Ramos (cell line): ENCODE measurements around the gene SIM2.

ENCODE experiments used
- in situ Hi-C: fragments of 300-500 bp; cut with MboI; formaldehyde crosslinking; loops from one replicate; pipeline ENCODE4 v1.14.3; 2022; ENCODE audit warnings: low sequenced_read_pairs; ENCODE audit not compliant: unreplicated experiment

Gene SIM2

DNA sequence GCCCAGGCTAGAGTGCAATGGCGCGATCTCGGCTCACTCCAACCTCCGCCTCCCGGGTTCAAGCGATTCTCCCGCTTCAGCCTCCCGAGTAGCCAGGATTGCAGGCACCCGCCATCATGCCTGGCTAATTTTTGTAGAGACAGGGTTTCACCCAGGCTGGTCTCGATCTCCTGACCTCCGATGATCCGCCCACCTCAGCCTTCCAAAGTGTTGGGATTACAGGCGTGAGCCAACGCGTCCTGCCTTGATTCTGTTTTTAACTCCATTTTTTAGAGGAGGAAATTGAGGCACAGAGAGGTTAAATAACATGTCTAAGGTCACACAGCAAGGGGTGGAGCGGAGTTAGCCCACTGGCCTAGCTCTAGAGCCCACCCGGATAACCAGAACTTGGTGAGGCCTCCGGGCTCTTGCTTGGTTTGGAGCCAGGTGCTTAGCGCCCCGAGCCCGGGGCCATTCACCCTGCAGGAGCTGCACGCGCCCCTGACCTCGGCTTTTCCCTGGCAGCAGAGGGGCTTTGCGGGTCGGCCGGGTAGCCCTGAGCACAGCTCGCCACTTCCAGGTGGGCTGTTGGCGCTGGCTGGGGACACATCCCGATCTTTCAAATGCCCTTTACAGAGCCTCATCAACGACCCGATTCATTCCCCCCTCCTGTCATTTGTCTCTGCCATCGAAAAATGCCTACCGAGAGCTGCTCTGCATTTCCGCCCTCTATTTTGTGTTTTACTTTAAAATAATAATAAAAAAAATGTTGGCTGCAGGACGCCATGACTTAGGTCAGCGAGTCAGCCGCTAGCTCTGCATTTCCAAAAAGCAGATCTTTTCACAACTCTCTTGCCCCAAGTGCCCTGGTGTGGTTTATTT is 11.2 kb downstream of the SIM2 start:
- in situ Hi-C loops: no loop called here

DNA sequence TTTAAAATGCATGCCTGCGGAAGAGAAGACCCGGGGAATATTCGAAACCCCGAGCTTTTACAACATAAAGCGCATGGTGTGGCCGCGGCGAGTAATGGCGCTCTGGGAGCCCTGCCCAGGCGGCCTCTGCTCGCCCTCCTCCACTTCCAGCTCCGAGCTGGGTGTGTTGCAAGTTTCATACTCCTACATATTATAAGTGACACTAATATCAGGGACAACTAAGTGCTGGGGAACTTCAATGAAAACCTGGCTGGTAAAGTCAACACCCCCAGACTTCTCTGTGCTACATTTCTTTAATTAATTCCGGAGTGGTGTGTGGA is 11.8 kb downstream of the SIM2 start:
- in situ Hi-C loops: no loop called here

DNA sequence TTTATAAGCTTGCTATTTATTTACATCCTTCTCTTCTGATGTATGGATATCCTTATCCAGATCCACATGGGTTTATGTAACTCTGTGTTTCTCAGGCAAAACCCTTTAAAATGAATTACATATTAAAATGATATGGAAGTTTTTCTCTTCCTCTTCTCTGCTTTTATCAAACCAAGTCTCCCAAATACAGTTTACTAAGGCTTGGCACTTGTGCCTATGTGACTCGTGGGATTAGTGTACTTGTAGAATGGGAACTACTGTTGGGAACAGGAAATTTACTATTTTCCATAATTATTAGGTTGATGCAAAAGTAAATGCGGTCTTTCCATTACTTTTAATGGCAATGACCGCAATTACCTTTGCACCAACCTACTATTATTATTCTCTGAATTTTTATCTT is 14.8 kb downstream of the SIM2 start:
- in situ Hi-C loops: no loop called here

DNA sequence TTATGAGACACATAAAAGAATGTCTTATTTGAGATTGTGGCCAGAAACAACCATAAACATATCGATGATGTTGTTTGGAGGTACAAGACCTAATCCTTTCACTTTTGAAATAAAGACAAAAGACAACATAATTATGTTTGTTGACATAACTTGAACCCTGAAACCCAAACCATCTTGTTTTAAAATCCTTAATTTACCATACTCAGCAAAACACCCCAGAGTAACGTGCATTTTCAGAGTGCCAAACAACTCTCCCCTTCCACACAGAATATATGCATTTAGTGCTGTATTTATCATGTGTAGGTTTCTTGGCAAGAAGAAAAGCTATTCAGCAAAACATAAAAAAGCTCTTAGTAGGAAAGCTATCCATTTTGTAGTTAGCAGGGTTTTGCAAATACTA is 17.5 kb downstream of the SIM2 start:
- in situ Hi-C loops: no loop called here

DNA sequence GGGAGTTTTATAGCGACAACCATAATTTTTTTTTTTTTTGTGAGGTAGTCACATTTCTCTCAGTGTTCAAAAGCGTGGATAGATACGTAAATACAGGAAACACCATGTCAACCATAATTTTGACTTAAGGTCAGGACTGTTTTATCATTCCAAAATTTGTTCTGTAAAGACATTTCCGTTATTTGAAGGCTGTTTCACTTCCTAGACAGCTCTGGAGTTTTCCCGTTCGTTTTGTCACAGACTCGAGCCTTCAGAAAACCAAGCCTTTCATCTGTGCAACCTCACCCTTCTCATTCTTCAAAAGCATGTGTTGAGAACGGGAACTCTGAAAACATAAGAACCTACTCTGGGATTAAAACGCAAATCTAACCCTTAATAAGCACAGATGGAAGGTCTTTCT is 17.9 kb downstream of the SIM2 start:
- in situ Hi-C loops: no loop called here

DNA sequence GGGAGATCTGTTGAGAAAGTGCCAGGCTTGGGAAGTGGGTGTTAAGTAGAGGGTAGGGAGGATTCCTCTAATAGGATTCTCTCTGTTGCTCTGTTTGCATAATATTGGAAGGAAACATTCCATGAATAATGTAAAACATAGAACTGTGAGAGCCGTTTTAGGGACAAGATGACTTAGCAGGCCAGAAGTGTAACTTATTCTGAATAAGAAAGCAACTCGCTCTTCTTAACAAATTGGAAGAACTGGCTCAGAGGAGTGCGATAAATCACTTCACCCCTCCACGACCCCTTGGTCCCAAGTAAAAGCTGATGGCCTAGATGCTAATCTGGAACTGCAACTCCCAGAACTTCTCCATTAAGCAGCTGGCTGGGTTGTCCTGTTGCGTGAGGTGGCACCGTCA is 19.1 kb downstream of the SIM2 start:
- in situ Hi-C loops: no loop called here

DNA sequence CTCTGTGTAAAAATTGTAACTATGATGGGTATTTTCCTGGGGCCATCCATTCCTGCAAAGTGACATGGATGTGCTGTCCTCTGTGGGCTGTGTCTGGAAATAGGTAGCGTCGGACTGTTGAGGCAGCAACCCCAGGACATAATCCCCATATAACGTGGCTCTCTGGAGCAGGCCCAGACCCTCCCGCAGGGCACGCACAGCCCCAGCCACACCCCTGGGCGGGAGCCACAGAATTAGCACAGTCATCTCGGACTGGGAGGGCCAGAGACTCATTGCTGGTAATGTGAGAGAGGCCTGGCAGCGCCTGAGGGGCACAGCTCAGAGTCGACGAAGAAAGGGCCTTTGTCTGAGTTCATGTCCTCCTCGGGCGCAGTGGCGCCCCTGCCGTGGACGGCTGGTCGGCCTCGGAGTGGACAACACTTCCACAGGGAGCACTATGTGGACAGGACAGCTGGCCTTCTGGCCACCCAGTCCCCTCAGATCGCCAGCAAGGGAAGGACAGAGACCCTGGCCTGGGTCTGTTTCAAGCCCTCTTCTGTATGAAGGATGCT is 20.1 kb downstream of the SIM2 start:
- in situ Hi-C loops: no loop called here

DNA sequence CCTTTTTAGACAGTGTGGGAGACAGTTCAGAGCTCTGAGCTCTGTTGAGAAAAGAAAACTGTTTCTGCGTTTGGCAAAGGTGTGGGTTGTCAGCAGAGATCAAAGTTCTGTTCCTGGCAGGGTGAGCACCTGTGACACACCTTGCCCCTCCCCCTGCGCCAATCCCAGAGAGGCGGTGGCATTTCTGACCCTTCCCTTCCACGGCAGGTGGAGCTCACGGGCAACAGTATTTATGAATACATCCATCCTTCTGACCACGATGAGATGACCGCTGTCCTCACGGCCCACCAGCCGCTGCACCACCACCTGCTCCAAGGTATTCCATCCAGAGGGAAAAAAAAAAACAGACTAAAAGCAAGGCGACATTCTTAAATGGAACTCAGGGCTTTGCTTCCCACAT is 20.7 kb downstream of the SIM2 start:
- in situ Hi-C loops: no loop called here

DNA sequence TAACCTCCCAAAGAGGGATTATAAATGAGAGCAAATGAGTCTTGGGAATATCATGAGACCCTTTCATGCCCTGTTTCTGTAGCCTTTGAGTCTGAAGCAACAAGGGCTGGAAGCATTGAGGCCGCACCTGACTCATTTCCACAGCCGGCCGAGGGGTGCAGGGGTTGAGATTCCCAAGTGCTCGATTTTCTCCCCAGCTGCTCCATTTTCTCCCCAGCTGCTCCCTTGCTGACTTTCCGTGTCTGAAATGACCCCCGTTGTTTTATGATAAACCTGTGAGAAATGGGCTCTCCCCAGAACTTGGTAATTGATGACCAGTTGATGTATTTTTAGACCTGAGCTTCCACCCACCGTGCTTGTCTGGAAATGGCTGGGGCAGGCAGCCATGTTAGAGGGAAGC is 22.9 kb downstream of the SIM2 start:
- in situ Hi-C loops: no loop called here

DNA sequence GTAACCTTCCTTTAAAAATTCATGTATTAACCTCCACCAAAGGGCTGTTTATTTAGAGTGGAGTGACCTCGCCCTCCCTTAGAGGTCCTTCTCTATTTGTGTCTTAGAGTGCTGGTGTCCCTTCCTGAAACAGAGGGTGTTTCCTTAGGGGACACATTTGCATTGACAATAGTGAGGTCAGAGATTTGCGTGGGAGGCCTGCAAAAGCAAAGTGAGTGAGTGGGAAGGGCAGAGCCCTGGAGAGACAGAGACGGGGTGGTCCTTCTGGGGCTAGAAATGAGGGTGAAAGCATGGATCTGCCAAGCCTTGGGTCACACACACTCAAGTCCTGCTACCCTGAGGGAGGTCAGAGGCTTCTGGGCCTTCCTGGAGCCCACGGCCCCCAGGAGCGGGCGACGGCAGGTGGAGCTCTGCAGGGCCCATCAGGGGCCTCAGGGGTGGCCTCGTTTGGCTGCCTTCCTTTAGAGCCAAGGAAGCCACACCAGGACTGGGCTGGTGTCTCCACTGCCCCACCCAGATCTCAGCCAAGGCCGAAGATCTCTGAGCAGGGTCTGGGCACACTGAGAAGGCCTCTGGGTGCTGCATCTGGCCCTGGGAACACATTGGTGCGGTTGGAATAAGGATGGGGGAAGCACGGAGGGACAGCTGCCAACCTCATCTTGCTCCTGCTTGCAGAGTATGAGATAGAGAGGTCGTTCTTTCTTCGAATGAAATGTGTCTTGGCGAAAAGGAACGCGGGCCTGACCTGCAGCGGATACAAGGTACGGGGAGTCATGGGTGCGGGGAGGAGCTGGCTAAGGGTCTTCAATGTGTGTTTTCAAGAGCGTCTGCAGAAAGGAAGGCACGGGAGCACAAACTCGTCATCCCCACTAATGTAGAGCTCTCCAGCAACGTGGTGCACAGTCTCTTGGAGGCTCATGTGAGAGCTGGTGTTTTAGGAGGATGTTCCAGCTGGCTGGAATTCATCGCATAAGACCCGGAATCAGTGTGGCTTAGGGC is 23.8 kb downstream of the SIM2 start:
- in situ Hi-C loops: no loop called here

DNA sequence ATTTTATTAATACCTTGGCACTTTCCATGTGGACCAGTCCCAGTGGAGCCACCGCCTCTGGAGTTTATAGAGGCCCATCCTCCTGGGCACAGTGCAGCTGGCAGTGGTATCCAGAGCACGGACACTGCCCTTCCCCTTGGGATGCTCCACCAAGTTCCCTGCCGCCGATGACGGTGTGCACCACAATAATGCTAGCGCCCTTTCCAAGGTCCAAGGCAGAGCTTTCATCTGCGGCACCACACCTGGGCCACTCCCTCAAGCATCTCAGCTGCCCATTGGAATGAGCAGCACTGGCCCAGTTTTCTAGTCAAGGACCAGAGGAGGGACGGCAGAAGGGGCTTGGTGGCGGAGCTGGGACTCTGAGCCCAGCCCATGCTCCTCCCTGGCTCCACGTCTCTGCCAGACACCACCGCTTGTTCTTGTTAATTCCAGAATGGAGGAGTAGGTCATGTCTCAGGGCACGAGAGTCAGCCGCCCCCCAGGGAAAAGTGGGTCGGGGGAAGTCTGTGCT is 24.5 kb downstream of the SIM2 start:
- in situ Hi-C loops: no loop called here

DNA sequence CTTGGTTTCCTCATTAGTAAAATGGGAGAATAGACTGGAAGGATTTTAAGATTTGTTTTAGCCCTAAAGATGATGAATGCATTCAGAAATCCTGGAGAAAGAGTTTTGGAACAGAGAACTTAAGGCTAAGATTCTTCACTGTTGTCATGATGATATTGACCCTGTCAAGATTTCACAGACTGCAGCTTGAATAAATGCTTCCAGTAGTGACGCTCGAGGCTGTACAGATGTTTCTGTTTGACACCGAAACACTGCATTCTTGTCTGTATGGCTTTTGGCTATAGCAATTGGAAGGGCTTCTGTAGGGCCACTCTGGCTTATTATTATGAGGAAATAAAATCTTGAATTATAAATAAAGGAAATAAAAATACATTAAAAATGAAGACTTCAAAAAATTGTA is 25.7 kb downstream of the SIM2 start:
- in situ Hi-C loops: no loop called here

DNA sequence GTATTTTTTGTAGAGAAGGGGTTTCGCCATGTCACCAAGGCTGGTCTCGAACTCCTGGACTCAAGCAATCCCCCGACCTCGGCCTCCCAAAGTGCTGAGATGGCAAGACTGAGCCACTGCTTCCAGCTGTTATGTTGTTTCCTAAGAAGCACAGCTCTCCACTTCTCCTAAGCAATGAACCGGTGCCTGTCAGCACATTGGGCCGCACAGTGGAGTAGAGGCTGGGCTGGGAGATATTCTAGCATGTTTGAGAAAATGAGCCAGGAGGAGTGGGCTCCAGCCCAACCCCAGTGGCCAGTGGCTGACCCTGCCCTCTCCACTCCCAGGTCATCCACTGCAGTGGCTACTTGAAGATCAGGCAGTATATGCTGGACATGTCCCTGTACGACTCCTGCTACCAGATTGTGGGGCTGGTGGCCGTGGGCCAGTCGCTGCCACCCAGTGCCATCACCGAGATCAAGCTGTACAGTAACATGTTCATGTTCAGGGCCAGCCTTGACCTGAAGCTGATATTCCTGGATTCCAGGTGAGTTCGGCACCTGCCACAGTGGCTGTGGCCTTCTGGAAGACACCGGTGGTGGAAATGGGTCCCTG is 27.0 kb downstream of the SIM2 start:
- in situ Hi-C loops: no loop called here

DNA sequence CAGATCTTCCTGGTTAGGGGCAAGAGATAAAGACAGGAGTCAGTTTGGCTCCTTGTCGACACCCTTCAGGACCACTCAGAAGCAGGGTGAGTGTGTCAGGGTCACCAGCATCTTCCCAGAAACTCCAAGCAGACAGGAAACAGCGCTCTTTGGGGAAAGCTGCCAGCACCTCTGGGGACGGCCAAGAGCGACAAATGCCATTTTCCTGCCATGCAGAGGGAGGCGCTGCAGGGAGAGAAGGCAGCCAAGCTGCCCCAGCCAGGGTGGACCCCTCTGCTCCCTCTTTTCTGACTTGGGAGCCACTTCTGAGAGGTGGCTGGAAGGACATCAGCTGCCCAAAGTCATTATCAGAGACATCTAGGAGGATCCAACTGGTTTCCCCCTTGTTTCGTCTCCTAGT is 29.0 kb downstream of the SIM2 start:
- in situ Hi-C loops: no loop called here

DNA sequence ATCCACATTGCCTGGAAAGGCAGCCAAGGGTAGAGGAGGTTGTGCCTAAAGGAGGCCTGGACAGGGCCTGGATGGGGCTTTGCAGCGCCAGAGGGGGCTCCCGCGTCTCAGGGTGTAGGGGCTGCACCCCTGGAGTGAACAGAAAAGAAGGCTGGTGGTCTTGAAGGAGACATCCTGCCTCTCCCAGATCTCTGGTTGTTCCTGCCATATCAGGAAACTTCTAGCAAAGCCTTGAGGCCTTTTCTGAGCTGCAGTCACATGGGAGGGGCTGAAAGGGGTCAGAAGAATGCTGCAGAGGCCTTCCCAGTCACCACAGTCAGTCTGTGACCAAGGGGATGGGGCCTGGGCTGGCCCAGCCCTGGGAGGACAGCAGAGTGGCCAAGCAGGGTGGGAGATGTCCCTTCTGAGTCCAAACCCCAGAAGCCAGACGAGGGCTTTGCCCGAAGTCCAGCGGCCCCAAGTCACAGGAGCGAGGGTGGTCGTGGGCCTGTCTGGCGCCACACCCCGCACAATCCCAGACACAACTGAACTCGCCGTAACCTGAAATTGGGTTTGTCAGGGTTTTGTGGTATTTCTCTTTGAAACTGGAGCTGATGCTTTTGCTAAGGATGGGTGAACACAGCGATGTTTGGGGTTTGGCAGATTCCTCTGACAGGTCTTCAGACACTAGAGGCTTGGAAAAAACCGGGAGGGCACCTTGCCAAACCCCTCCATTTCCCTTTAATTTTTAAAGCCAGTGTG is 29.6 kb downstream of the SIM2 start:
- in situ Hi-C loops: no loop called here

DNA sequence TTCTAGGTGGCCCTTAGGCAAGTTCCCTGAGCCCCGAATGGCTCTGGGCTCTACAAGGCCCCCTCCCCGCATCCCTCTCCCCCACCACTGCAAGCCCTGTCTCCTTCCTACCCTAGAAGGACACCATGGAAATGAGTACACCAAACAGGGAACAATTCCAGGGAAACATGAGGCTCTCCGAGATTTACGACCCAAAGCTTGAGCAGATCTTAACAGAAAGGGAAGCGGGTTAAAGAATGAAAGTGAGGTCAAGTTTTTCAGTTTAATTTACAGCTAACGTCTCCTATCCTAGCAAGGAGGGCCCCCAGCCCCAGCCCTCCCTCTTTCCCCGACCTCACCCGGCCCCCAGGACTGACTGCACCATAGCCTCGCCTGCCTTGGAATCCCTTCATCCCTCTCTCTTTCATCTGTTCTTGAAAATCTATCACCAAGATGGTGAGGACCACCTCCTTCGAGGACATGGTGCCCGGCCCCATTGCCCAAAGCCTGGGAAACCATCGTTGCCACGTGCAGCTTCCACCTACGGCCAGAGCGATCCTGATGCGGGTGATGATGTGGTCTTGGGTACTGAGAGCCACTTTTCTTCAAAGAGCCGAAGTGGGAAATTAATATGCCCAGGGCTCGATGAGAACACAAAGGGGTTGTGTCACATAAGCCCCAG is 30.5 kb downstream of the SIM2 start:
- in situ Hi-C loops: no loop called here

DNA sequence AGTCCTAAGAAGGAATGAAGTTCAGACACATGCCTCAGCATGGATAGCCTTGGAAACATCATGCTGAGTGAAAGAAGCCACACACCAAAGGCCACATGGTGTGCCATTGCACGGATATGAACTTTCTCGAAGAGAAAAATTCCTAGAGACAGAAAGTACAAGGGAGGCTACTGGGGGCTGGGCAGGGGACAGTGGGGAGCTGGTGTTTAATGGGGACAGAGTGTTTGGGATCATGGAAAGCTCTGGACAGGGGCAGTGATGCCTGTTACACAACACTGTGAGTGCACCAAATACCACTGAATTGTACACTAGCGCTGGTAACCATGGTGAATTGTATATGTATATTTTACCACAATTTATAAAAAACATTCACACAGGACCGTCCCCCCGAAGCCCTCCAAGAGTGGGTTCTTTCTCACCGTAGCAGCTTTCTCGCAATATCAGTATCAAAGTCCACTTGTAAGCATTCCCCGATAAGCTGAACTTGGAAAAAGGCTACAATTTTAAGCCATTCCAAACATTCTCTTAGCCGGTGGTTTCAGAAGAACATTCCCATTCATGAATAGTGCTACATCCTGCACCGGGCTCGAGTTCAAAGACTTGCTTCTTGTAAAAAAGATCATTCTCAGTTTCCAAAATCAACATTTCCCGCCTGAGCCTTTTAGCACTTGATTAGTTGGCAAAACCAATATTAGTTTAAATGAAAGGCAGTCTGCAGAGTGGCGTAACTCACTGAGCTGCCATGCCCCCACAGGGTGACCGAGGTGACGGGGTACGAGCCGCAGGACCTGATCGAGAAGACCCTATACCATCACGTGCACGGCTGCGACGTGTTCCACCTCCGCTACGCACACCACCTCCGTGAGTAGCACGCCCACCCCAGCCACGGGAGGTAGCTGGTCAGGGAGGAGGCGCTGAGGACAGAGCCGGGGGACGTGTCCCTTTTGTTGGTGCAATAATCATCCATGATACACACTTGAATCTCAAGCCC is 31.7 kb downstream of the SIM2 start:
- in situ Hi-C loops: no loop called here

DNA sequence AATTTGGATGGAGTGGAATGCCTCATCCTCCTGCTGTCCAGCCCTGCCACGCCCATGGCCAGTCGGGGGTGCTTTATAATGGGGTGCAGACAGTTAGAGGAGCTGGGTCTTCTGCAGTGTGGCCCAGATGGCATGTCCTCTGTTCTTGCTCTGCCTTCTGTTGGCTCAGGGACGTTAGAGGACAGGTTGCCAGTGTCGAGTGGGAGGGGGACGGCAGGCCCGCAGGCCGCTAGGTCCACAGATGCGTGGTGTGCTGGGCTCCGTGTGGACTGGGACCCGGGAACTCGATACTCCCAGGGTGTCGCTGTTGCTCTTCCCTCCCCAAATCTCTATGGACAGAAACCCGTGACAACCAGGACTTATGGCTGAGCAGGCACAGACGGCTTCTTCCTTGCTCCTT is 33.3 kb downstream of the SIM2 start:
- in situ Hi-C loops: no loop called here
